Measurements from ENCODE around the gene SF1. TPM values are rescaled to one million over a fixed set of nuclear protein-coding genes. Genes with fewer than 3 reads are reported as not detected.

Gene SF1, protein sequence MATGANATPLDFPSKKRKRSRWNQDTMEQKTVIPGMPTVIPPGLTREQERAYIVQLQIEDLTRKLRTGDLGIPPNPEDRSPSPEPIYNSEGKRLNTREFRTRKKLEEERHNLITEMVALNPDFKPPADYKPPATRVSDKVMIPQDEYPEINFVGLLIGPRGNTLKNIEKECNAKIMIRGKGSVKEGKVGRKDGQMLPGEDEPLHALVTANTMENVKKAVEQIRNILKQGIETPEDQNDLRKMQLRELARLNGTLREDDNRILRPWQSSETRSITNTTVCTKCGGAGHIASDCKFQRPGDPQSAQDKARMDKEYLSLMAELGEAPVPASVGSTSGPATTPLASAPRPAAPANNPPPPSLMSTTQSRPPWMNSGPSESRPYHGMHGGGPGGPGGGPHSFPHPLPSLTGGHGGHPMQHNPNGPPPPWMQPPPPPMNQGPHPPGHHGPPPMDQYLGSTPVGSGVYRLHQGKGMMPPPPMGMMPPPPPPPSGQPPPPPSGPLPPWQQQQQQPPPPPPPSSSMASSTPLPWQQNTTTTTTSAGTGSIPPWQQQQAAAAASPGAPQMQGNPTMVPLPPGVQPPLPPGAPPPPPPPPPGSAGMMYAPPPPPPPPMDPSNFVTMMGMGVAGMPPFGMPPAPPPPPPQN
- total RNA-seq, result 130 and 133 TPM in 2 replicates

DNA sequence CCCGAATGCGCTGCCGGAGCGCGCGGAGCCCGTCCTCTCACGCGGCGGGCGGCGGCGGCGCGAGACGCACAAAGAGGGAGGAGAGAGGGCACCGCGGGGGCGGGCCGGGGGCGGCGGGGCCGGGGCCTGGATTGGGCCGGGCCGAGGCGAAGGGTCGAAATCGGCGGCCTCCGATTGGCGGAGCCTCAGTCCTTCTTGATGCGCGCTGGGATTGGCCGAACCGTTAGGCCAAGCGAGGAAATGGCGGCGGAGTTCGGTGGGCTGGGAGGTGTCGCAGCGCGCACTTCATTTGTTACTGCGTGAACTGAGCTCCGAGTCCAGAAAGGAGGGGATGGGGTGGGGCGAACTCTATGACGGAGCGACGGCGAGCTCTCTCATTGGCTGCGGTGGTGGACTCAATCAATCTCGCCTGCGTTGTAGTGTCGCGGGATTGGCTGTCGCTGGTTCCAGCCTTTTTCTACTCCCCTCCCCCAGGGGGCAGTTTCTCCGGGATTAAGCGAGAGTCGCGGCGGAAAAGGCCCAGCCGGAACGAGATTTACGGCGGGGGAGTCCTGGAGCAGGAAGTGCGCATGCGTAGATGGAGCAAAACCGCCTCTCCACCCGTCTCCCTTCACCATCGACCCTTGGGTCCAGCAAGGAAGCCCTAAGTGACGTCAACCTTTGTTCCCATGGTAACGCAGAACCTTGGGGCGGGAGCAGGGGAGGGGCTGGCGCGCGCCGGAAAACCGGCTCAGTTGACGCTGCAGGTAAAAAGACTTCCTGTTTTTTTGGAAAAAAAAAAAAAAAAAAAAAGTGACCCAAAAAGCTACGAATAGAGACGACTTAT lies at the start of gene SF1:
Gene SF1 (minus strand): TSS at position 70 of the 826 bp plus-strand sequence. CDS start 150 bp downstream, outside the sequence.

DNA sequence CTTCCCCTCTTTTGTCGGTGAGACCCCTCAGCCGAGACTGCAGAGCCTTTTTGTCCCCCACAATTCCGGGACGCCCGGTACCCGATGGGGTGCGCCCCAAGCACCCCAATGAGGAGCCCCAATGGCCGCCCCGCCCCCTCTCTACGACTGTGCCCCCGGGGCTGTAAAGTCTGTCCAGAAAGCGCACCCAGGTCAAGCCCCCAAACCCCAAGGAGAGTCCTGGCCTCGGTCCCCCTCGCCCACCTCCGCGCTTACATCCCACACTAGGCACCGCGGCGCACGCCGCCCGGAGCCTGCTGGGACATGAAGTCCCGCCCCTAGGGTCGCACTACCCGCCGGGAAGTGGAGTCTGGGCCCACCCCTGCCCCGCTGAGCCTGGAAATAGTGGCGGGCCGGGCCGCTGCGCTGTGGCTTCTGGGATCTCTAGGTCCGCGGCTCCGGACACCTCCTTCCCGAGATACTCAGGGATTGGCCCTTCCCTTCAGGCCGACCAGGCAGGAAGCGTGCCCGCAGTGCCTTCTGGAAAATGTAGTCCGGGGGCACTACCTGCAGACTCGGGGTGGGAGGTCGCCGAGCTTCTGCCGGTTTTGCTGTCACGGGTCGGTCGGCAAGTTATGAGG lies 32.0 kb upstream of the SF1 start, which contains the start of gene MEN1:
Gene MEN1 (minus strand): TSS at position 281 of the 620 bp plus-strand sequence. CDS start 442 bp downstream, outside the sequence.

DNA sequence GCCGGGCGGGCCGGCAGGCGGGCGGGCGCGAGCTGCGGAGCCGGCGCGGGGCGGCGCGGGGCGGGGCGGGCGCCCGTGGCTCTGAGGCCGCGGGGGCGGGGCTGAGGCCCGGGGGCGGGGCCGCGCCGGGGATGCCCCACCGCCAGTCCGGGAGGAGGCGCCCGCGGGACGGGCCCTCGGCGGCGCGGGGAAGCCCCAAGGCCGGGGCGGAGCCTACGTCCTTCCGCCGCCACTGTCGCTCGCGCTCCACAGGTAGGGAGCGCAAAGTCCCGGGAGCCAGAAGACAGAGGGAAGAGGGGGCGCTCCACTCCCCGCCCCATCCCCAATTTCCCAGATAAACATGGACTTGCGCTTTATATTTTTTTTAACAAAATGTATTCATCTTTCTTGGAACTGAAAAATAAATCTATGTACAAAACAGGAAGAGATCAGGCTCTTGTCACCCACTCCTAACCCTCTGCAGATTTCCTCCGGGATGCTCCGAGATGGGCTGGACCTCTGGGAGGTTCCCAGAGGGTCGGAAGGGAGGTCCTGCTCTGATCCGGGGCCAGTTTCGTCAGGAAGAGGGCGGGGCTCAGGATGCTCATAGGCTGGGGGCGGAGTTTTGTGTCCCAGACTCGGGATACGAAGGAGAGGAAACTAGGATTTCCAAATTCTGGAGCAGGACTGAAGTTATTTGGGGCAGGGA lies 25.0 kb upstream of the SF1 start, which contains the start of gene MAP4K2:
Gene MAP4K2 (minus strand): TSS at position 57 of the 688 bp plus-strand sequence. CDS start 65 bp downstream, outside the sequence.

DNA sequence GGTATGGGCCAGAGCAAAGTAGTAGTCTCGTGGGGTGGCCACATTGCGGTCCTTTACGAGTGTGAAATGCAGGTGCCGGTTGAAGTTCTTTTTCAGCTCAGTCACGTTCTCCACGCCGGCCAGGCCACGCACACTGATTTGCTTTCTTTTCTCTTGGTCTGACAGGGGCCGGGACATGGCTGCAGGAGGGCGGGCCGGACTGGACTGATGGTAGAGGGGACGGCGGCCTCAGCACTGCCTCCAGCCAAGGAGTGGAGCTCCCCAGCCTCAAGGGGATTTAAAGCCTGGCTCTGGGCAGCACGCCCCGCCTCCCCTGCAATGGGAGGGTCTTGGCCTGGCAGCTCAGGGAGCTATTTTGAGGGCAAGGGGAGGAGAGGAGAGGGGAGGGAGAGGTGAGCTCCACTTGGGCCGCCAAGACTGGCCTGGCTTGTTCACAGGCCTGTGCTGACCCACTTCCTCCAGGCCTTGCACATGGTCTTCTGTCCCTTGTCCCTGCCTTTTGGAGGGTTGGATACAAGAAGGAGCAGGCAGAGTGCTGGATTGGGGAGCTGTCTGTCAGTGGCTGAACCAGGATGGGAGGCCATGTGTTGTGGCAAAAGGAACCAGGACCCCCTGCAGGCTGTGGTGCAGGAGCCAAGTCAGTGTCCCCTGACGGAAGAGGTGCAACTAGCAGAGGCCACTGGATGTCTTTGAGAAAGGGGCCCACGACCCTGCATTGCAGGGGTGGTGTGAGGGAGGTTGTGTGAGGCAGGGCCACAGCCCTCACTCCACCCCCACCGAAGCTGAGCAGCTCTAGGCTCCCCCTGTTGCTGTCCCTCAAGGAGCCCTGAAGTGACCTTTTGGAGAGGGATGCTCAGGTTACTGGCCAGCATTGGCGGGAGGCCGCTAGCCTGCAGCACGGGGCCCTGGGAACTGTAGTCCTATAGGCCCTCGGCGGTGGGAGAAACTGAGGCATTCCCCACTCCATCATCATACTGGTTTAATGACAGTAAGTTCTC lies 18.3 kb downstream of the SF1 start, which contains the start of gene PYGM:
Gene PYGM (minus strand): TSS at position 253 of the 998 bp plus-strand sequence. CDS start 76 bp downstream, at position 177.

DNA sequence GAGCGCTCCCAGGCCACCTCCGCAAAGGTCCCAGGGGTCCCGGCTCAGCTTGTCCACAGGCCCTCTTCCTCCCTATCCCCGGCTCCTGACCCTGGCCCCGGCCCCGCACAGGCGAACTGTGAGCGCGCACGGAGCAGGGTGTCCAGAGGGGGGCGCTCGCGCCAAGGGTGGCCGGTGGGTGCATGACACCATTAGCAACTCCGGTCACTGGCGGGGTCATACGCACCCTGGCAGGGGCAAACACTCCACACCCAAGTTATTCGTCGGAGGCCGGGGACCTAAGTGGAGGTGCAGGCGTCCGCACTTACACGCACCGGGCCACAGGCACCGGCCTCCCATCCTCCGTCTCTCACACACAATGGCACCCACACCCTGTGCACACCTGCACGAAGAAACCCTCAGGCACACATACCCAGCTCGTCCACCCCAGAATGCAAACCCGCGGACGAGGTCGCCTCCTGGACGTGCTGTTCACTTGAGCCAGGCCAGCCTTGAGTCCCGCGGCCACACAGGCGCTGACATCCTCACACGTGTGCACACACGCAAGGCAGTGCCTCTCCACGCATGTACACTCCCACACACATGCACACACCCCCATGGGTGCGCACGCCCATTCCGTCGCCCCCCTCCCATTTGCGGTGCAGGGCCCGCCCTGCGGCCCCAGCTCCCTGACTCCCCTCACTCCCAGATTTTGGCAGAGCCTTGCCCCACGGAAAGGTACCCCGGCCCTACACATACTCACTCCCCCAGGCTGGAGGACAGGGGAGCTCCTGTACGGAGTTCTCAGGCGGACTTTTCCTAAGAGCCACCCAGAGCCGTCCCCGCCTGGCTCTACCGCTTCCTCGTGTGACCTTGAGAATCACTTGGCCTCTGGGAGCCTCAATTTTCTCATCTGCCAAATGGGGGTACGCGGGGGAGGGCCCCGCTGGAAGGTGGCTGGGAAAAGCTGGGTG lies 34.5 kb downstream of the SF1 start, which contains the start of gene RASGRP2:
Gene RASGRP2 (minus strand): TSS at position 552 of the 953 bp plus-strand sequence. CDS start 1,276 bp downstream, outside the sequence.

DNA sequence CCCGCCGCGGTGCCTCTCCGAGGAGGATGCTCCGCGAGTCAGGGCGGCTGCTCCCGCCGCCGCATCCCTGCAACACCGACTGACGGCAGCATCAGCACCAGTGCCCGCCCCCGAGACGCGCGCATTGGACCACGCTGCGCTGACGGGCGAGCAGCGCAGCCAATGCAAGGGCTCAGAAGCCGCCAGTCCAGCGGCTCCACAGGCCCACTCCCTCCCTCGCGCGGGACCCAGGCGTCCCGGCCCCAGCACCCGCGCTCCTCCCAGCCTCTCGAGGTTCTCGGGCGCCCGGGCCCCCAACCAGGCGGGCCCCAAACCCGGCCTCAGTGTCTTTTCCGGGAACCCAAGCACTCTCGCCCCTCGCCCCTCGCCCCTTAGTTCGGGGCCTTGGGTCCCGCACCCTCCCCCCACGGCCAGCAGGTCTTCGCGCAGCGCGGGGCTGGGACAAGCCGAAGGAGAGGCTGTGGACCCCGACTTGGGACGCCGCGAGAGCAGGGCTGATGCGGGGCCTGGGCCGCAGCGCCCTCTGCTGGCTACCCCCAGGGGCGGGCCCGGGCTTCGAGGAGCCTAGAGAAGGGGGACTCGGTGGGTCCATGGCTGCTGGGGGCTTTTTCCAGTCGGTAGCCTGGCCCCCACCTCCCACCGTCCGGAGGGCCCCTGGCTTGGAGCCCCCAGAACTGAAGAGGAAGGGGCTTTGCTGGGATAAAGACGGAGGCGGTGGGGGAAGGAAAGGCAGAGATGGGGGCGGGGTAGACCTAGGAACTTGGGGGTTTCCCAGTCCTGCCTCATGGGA lies 55.0 kb downstream of the SF1 start, which contains the start of gene NRXN2:
Gene NRXN2 (minus strand): TSS at position 81 of the 790 bp plus-strand sequence. CDS start 9,498 bp downstream, outside the sequence.

Other genes starting within 250 kb of the SF1 start
- gene SLC22A11, start 222.6 kb downstream of the SF1 start, total RNA-seq, result not detected in 2 replicates
- gene SLC22A12, start 187.3 kb downstream of the SF1 start, total RNA-seq, result not detected in 2 replicates
- not detected in 2 replicates for gene NRXN2, start 55.3 kb downstream of the SF1 start, total RNA-seq
- not detected in 2 replicates for gene RASGRP2, start 34.4 kb downstream of the SF1 start, total RNA-seq
- 0.14 and 0.79 TPM in 2 replicates for gene PYGM, start 18.6 kb downstream of the SF1 start, total RNA-seq
- gene MAP4K2, start 24.7 kb upstream of the SF1 start, total RNA-seq, result 23.3 and 35.0 TPM in 2 replicates
- 21.9 and 28.4 TPM in 2 replicates for gene MEN1, start 32.0 kb upstream of the SF1 start, total RNA-seq
- 15.9 and 17.4 TPM in 2 replicates for gene CDC42BPG, start 66.1 kb upstream of the SF1 start, total RNA-seq
- gene EHD1, start 100.1 kb upstream of the SF1 start, total RNA-seq, result 43.7 and 57.8 TPM in 2 replicates
- gene ATG2A, start 138.7 kb upstream of the SF1 start, total RNA-seq, result 18.2 and 19.0 TPM in 2 replicates
- gene PPP2R5B, start 146.1 kb upstream of the SF1 start, total RNA-seq, result 14.8 and 16.2 TPM in 2 replicates
- gene GPHA2, start 157.4 kb upstream of the SF1 start, total RNA-seq, result not detected in 2 replicates
- gene MAJIN, start 193.6 kb upstream of the SF1 start, total RNA-seq, result not detected in 2 replicates
- 0.09 TPM in 1 of 2 replicates, not detected in the other for gene BATF2, start 218.4 kb upstream of the SF1 start, total RNA-seq
- gene ARL2, start 235.6 kb upstream of the SF1 start, total RNA-seq, result 118 and 132 TPM in 2 replicates
- gene SNX15, start 248.9 kb upstream of the SF1 start, total RNA-seq, result 10.2 and 14.2 TPM in 2 replicates

Data from airway epithelial cell (primary cell).